NCI-H1105 (cell line): ENCODE measurements around the gene LTBR.
"Not testable (repeated sequence)": the region's sequence is repeated elsewhere in the genome, so short reads cannot be mapped to it uniquely, and the experiment has no call there.

Experiments
- DNase-seq: peaks from one replicate; lab custom pipeline; 2025; lab: John Stamatoyannopoulos, UW

Gene LTBR

DNA sequence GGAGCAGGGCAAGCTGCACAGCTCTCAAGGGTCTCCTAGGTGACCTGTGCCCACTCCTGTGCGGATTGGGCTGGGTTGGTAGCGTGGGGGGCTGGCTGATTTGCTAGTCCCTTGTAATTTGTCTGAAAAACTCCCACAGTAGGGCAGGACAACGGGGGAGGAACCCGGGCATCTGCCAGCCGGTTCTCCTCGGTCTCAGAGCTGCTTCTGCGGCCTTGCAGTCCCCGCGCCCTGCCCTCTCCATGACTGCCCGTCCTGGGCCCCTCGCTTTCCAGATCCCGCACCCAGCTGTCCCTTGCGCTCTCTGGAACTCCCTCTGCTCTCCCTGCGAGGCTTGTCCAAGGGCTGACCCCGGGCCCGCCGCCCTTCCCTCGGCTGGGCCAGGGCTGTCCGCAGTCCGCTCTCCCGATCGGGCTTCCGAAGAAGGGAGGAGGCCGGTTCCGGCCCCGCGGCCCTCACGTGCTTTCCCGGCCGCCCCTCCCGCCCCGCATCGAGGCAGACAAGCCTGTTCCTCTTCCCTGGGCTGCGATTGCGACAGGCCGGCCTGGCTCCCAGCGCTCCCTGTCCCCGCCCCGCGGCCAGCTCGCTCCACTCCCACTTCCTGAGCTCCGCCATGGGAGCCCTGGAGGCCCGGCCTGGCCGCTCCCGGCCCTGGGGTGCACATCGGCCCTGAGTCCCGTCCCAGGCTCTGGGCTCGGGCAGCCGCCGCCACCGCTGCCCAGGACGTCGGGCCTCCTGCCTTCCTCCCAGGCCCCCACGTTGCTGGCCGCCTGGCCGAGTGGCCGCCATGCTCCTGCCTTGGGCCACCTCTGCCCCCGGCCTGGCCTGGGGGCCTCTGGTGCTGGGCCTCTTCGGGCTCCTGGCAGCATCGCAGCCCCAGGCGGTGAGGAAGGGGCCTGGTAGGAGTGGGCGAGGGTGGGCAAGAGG is at the start of gene LTBR:
LTBR (plus strand) TSS at position 591 of the 927 bp plus-strand sequence; CDS start at position 788, 197 bp downstream.
- DNase-seq = no peak

DNA sequence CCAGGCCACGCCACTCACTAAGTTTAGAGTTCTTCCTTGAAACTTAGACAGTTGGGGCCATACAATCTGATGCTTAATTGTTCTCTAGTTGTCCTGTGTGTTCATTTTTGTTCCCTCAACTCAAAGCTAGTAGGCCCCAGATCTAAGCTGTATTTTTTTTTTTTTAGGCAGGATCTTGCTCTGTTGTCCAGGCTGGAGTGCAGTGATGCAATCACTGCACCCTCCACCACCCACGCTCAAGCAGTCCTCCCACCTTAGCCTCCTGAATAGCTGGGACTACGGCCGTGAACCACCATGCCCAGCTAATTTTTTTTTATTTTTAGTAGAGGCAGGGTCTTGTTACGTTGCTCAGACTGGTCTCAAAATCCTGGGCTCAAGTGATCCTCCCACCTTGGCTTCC is 49.6 kb upstream of the LTBR start:
- DNase-seq = no peak

DNA sequence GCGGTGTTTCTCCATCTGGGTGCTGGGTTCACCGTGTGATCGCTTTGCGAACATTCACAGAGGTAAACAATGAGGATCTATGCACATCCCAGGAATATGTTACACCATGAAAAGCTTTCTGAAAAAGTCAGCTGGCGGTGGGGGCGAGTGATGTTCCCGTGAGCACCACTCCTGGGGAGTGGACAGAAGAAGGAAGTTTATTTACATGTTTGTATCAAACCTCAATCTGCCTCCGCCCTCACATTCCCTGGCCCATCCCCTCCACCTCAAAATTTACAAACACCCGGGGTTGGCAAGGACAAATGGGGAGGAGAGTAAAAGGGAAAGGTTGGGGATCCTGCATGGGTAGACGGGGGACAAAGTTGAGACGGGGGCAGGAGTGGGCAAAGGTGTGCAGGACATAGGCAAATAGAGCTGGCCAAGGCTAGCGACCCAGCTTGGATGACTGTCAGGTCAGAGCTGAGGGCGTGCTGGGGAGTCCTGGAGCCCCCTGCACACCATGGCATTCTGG is 49.0 kb upstream of the LTBR start:
- DNase-seq = no peak

GRCh38 chr12:6335451-6336078 is 48.4 kb upstream of the LTBR start:
- DNase-seq = no peak

GRCh38 chr12:6336079-6336888 is 47.7 kb upstream of the LTBR start:
- DNase-seq = no peak

- DNase-seq = no peak
Observed at GRCh38 chr12:6336889-6337853, 46.8 kb upstream of the LTBR start.

DNA sequence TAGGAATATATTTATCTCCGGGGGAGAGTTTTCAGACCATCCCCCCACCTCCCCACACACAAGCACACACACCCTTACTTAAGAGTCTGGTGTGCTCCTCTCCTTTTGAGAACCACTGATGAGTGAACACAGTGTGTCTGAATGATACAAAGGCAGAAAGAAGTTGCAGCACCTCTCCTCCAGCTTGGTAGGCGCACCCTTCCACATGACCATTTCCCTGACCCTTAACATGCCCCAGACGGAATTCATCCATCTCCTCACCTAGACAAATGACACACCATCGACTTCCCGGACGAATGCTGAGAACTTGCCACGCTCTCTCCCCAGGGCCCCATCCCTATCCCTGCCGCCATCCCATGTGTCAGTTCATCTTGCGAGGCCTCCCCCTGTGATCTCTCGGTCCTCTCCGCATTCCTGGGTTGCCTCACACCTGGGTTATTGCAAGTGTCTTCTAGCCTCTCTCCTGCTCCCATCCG is 46.0 kb upstream of the LTBR start:
- no peak for DNase-seq

DNA sequence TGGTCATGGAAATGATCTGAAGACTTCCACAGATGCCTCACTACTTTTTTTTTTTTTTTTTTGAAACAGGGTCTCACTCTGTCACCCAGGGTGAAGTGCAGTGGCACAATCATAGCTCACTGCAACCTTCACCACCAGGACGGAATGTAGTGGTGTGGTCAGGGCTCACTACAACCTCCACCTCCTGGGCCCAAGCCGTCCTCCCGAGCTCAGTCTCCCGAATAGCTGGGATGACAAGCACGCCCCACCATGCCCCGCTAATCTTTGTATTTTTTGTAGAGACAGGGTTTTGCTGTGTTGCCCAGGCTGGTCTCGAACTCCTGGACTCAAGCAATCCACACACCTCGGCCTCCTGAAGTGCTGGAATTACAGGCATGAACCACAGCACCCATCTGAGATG is 45.4 kb upstream of the LTBR start:
- not testable (repeated sequence) for DNase-seq

DNA sequence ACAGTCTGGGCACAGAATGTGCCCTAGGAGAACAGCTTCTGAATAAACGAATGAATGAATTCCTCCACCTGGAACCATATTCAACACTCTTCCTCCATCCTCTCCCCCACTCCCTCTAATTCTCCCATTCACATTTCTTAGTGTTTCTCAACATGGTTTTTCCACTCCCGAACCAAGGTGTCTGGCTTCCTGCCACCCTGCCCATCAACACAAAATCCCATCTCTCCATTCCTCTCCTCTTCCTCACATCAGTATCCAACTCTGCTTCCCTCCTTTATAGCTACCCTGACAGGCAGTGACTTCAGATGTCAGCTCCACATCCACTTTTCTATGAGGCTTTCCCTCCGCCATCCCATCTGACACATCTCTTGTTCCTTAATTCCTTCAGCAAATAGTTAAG is 45.0 kb upstream of the LTBR start:
- no peak for DNase-seq

GRCh38 chr12:6340032-6340638 is 43.8 kb upstream of the LTBR start:
- no peak for DNase-seq

- DNase-seq = no peak
Observed at GRCh38 chr12:6340745-6341416, 43.1 kb upstream of the LTBR start.

GRCh38 chr12:6341417-6342139 is 42.4 kb upstream of the LTBR start, which contains the start of gene TNFRSF1A:
Gene TNFRSF1A (minus strand): TSS chr12:6342076. CDS start chr12:6341814, 262 bp downstream.
- no peak for DNase-seq

DNA sequence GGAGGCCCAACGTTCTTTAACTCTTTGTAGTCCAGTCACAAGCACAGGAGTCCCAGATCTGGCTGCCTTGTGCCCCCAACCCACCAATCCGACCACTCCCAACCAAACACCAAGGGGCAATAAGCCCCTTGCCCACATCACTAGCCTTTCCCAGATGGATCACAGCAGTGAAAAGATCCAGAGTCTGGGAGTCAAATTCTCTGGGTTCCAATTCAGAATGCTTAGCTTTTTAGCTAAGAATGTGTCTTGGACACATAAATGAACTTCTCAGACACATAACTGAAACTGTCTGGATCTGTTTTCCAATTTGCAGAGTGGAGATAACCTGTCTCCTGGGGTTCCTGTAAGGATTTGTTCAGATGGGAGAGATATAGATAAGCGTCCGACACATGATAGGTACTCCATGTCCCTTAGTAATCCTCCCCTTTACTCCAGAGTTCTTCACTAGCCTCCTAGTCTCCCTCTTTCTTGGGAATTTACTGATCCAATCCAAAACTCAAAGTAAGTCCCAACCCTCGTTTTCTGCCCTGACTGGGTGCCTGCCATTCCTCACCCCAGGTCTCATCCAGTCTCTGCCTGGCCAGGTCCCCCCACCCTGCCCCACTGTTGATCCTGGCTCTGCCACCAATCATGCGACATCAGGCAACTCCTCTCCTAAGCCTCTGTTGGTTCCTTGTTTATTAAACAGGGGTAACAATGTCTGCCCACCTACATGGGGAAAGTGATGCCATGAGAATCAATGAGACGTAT is 41.6 kb upstream of the LTBR start:
- no peak for DNase-seq

DNA sequence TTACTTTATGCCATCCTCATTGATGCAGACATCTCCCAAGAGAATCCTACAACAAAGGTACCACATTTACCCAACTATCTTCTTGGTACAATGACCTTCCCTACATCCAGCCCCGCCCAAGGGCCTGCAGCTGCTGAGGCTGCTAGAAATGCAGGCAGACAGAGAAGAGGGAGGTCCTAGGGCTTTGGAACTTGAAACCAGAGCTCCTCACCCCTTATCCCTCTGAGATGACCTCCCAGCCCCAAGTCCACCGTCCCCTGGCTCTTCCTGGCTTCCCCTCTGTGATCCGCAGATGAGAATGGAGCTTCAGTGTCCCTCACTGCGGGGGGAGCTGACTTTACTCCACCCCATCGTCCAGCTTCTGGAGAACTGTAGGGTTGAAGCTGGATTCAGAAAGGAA is 40.4 kb upstream of the LTBR start:
- no peak for DNase-seq

GRCh38 chr12:6344101-6344660 is 39.8 kb upstream of the LTBR start:
- DNase-seq = not testable (repeated sequence)

DNA sequence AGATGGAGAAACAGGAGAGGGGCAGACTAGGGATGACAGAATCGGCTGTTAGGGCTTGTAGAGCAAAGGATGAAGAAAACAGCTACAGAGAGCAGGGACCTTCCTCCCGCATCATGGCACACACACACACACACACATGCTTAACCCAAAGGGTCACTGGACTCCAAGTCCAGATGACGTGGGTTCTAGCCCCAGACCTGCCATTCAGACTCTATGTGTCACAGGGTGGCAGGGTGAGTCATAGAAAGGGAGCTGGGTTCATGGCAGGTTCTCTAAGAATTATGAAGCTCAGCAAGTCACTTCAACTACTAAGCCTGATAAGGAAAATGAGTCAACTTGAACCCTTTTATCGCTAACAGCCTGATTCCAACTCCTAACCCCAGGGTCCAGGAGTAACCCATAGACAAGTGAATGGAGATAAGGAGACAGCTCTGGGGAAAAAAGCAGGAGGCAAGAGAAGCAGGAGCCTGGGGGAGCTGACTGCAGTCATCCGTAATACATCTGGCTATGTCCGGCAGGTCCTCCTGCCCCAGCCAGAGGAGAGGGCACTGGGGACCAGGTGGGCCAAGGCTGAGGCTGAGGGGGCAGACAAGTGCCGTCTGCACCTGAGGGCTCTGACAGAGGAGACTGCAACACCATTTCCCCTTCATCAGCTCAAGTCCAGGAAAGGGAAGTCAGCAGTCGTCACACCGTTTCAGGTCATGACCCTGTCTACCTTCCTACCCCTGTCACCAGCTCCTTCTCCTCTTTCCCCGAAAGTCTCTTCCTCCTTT is 38.5 kb upstream of the LTBR start:
- DNase-seq = no peak

DNA sequence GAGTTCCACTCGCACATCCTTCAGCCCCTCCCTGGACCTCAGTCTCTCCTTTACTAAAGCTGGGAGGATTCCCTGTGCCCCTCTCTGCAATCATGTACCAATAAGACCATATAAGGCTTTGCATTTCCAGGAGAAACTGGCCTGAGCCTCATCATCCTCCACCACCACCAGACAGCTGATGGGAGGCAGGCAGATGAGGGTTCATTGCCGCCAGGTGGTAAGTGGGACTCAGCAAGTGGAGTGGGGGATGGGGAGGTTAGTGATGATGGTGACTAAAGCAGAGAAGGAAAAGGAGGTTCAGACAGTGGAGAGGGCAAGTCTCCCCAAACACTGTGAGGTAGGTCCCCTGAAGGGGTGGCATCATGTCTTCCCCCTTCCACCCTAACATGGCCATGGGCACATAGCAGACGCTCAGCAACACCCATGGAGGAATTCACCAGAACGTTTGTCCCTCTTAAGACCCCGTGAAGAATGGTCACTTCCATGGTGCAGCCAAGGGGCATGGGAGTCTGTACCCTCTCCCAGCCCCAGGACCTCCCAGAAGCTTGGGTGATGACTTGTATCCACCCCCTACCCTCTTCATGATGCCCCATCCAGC is 37.6 kb upstream of the LTBR start:
- no peak for DNase-seq
